ENCODE measurements around the gene DNAL4. TPM values are rescaled to one million over a fixed set of nuclear protein-coding genes. Genes with fewer than 3 reads are reported as not detected.

Gene DNAL4
- total RNA-seq (12.2 and 12.9 TPM in 2 replicates), polyA plus RNA-seq (22.7 and 24.7 TPM in 2 replicates), polyA minus RNA-seq (13.4 and 13.7 TPM in 2 replicates), Bru-seq, nascent RNA (percentile 35 among the genes with signal in this experiment), BruChase-seq, experiment 1, labeled RNA remaining after a 6-hour chase (percentile 82 among the genes with signal in this experiment), BruChase-seq, experiment 2, labeled RNA remaining after a 2-hour chase (percentile 65 among the genes with signal in this experiment)
- polyA plus RNA-seq (2011; cell fraction: cytosol; rRNA removed): 22.4 and 27.0 TPM in 2 replicates
- 9.7 and 10.5 TPM in 2 replicates for polyA plus RNA-seq (2011; cell fraction: nucleus; rRNA removed)
- polyA plus RNA-seq (2012): 11.6 and 14.8 TPM in 2 replicates
- 3.1 TPM for polyA minus RNA-seq (2011; cell fraction: cytosol; rRNA and poly(A)+ RNA removed)
- 3.2 and 4.6 TPM in 2 replicates for polyA minus RNA-seq (2011; cell fraction: nucleus; rRNA and poly(A)+ RNA removed)
- long read RNA-seq, transcript DNAL4-201 (4 exons, 1,504 nt): major isoform, 20 of 30 reads
- long read RNA-seq, partial matches to known transcripts: 2 of 30 reads
- long read RNA-seq, other reads (novel, unspliced or antisense): 5 of 30 reads

- Histone ChIP-seq H3K27ac (ENCODE audit: insufficient read depth, low read depth, low read length) (peak within 1 kb of the TSS; percentile 16), H3K4me3 (replicated peaks in 1 of 3; ENCODE audit: insufficient read depth in 1 of 3, low read depth in 1 of 3, low read length in 3 of 3) (peak within 1 kb of the TSS; percentile 60 to 86 (median 72)), H3K9ac (replicated peaks; ENCODE audit: extremely low read depth, insufficient read depth, low read length) (peak within 1 kb of the TSS; percentile 59), H2AFZ (ENCODE audit: low read depth, low read length) (peak within 1 kb of the TSS; percentile 69), H3K27me3 (ENCODE audit: control insufficient read depth in 2 of 2, insufficient read depth in 2 of 2, low read length in 2 of 2) (peaks cover 0 to 2% of the 10 kb centered on the region in 2 experiments), H4K20me1 (replicated peaks; ENCODE audit: control insufficient read depth, extremely low read depth, insufficient read depth, low read length) (no peaks in the 10 kb centered on the region), H3K9me3 (replicated peaks; ENCODE audit: control insufficient read depth, insufficient read depth, low read length) (no peaks in the 10 kb centered on the region), H3K36me3 (ENCODE audit: control insufficient read depth in 2 of 2, extremely low read depth in 1 of 2, insufficient read depth in 2 of 2, low read length in 2 of 2) (peaks cover 0 to 3% of the 10 kb centered on the region in 2 experiments), H3K9me1 (replicated peaks; ENCODE audit: control insufficient read depth, extremely low read depth, insufficient read depth, low read length) (no peaks in the 10 kb centered on the region), H3K4me2 (ENCODE audit: insufficient read depth, low read length) (peak within 1 kb of the TSS; percentile 83), H3K4me1 (ENCODE audit: control insufficient read depth, extremely low read depth, insufficient read depth, low read length) (peaks cover 10% of the 10 kb centered on the region), H3K79me2 (ENCODE audit: control insufficient read depth, insufficient read depth, low read length) (no peaks in the 10 kb centered on the region)
- TF ChIP-seq POLR2AphosphoS5 (IDR thresholded peaks at IDR 0.05; ENCODE audit: insufficient read depth, low read depth, low read length): peak; percentile 31
- no peak for TF ChIP-seq JUN (IDR thresholded peaks at IDR 0.05; ENCODE audit: borderline replicate concordance, insufficient read depth, insufficient read length, low read depth)
- peak; percentile 32 for TF ChIP-seq POLR2A (IDR thresholded peaks at IDR 0.05; ENCODE audit: low read depth, low read length)
- no TSS peak for BruUV-seq (replicated peaks)
- intact Hi-C loops (cut with micrococcal nuclease) (no loop called here), dilution Hi-C loops (cut with MboI; ENCODE audit: extremely low pct_ligation_motif_present, low sequenced_read_pairs) (no loop called here)
- DNase-seq (ENCODE audit: low read depth, low spot score) (peak; percentile 99), FAIRE-seq (peak; percentile 98)
- ChIA-PET CTCF (interaction anchor here (2.9 kb wide), 1 partner anchor 25 kb away, joined by 10 read pairs; no protein-coding TSS in a partner anchor), POLR2A (no interaction called here)
These were observed at the start of gene DNAL4 for GRCh38 chr22:38793721-38794466. TSS of gene DNAL4 (minus strand) at chr22:38794143. CDS start at chr22:38782731, 11,412 bp downstream.

GRCh38 chr22:38843201-38843656, 49.3 kb upstream of the DNAL4 start:
- dilution Hi-C loops (cut with MboI; ENCODE audit: extremely low pct_ligation_motif_present, low sequenced_read_pairs): no loop called here
- no peaks in the 10 kb centered on the region for H3K9me3 ChIP-seq (replicated peaks; ENCODE audit: control insufficient read depth, insufficient read depth, low read length)
- H4K20me1 ChIP-seq (replicated peaks; ENCODE audit: control insufficient read depth, extremely low read depth, insufficient read depth, low read length): no peaks in the 10 kb centered on the region
- intact Hi-C loops (cut with micrococcal nuclease): loop anchor here (1.0 kb wide), 1 partner anchor 74 kb away; no protein-coding TSS in a partner anchor
- no peak overlapping the region for H3K27ac ChIP-seq (ENCODE audit: insufficient read depth, low read depth, low read length)
- BruUV-seq (replicated peaks): no TSS peak
- H3K36me3 ChIP-seq (ENCODE audit: control insufficient read depth in 2 of 2, extremely low read depth in 1 of 2, insufficient read depth in 2 of 2, low read length in 2 of 2): no peaks in the 10 kb centered on the region
- ChIA-PET POLR2A (interaction anchor here (0.5 to 1.1 kb wide), 2 partner anchors 9 to 477 kb away, joined by 3 read pairs; partner anchors contain the start of gene RPL3), CTCF (interaction anchor here (0.6 to 14.8 kb wide), 10 partner anchors 17 to 791 kb away, joined by 3 to 198 read pairs (median 4); no protein-coding TSS in a partner anchor)
- H3K4me2 ChIP-seq (ENCODE audit: insufficient read depth, low read length): peak overlapping the region; percentile 4
- no peak overlapping the region for H3K4me3 ChIP-seq (replicated peaks in 1 of 3; ENCODE audit: insufficient read depth in 1 of 3, low read depth in 1 of 3, low read length in 3 of 3)
- H3K27me3 ChIP-seq (ENCODE audit: control insufficient read depth in 2 of 2, insufficient read depth in 2 of 2, low read length in 2 of 2): peaks cover 20 to 29% of the 10 kb centered on the region in 2 experiments
- no peak overlapping the region for H3K9ac ChIP-seq (replicated peaks; ENCODE audit: extremely low read depth, insufficient read depth, low read length)
- peaks cover 3% of the 10 kb centered on the region for H3K4me1 ChIP-seq (ENCODE audit: control insufficient read depth, extremely low read depth, insufficient read depth, low read length)
- DNase-seq (ENCODE audit: low read depth, low spot score) (peak; percentile 64), FAIRE-seq (peak; percentile 28)
- H3K9me1 ChIP-seq (replicated peaks; ENCODE audit: control insufficient read depth, extremely low read depth, insufficient read depth, low read length): no peaks in the 10 kb centered on the region
- no peaks in the 10 kb centered on the region for H3K79me2 ChIP-seq (ENCODE audit: control insufficient read depth, insufficient read depth, low read length)
- TF ChIP-seq EZH2 (IDR thresholded peaks at IDR 0.05; ENCODE audit: borderline replicate concordance, low read depth, low read length, severe bottlenecking) (peak; percentile 32), MAX (IDR thresholded peaks at IDR 0.05; ENCODE audit: insufficient read depth, insufficient read length) (no peak), GATA2 (IDR thresholded peaks at IDR 0.05; ENCODE audit: insufficient read depth, insufficient read length, low read depth, low read length) (no peak), POLR2AphosphoS5 (IDR thresholded peaks at IDR 0.05; ENCODE audit: insufficient read depth, low read depth, low read length) (no peak), MYC (IDR thresholded peaks at IDR 0.05; ENCODE audit: low read depth, low read length) (no peak), JUN (IDR thresholded peaks at IDR 0.05; ENCODE audit: borderline replicate concordance, insufficient read depth, insufficient read length, low read depth) (no peak), FOS (IDR thresholded peaks at IDR 0.05; ENCODE audit: borderline replicate concordance, insufficient read depth, low read length) (no peak), POLR2A (IDR thresholded peaks at IDR 0.05; ENCODE audit: low read depth, low read length) (no peak), CTCF (IDR thresholded peaks at IDR 0.05; ENCODE audit: extremely low read depth in 1 of 2, insufficient read depth in 1 of 2, low read depth in 1 of 2, low read length in 2 of 2) (peak; percentile 21 to 40)
- H2AFZ ChIP-seq (ENCODE audit: low read depth, low read length): peak overlapping the region; percentile 70
